Hair follicle dermal papilla cell (primary cell): Measurements from ENCODE around the gene NDOR1. TPM values are rescaled to one million over a fixed set of nuclear protein-coding genes. Genes with fewer than 3 reads are reported as not detected.

Source experiments
- total RNA-seq: library from RNA; depleted of rRNA; stranded (reverse); fragments of >200 nt; gene quantifications from 2 replicates; pipeline ENCODE4 v1.2.3, GENCODE V29; 2012

NDOR1 gene
- 5.1 and 6.8 TPM in 2 replicates for total RNA-seq

GRCh38 chr9:137205126-137206069, at the start of gene NDOR1, which contains the start of gene TMEM203:
Gene NDOR1, plus strand, starts transcription at chr9:137205700. Its CDS starts 78 bp downstream, at chr9:137205778.
Gene TMEM203, minus strand, starts transcription at chr9:137205648. Its CDS starts 234 bp downstream, at chr9:137205414.

GRCh38 chr9:137169896-137170358, 35.6 kb upstream of the NDOR1 start, which contains the start of gene LRRC26:
Gene LRRC26, minus strand, starts transcription at chr9:137170051. Its CDS starts 108 bp downstream, at chr9:137169943.

GRCh38 chr9:137188490-137189296, 16.8 kb upstream of the NDOR1 start, which contains the start of the genes ANAPC2 and SSNA1:
Gene ANAPC2, minus strand, starts transcription at chr9:137188560. Its CDS starts 28 bp downstream, at chr9:137188532.
Gene SSNA1, plus strand, starts transcription at chr9:137188676. Its CDS starts 51 bp downstream, at chr9:137188727.

GRCh38 chr9:137200311-137201204, 4.9 kb upstream of the NDOR1 start, which contains the start of gene TPRN:
Gene TPRN, minus strand, starts transcription at chr9:137200741. Its CDS starts 30 bp downstream, at chr9:137200711.

GRCh38 chr9:137222190-137223077, 16.9 kb downstream of the NDOR1 start, which contains the start of gene RNF208:
Gene RNF208, minus strand, starts transcription at chr9:137222240. Its CDS starts 1,028 bp downstream, at chr9:137221212.

GRCh38 chr9:137224830-137225694, 19.6 kb downstream of the NDOR1 start, which contains the start of gene CYSRT1:
Gene CYSRT1, plus strand, starts transcription at chr9:137225174. Its CDS starts 448 bp downstream, at chr9:137225622.

GRCh38 chr9:137227054-137227852, 21.8 kb downstream of the NDOR1 start, which contains the start of gene RNF224:
Gene RNF224, plus strand, starts transcription at chr9:137227502. Its CDS starts 834 bp downstream, at chr9:137228336.

GRCh38 chr9:137230705-137231371, 25.3 kb downstream of the NDOR1 start, which contains the start of gene SLC34A3:
Gene SLC34A3, plus strand, starts transcription at chr9:137230901. Its CDS starts 802 bp downstream, at chr9:137231703.

GRCh38 chr9:137240841-137241489, 35.5 kb downstream of the NDOR1 start, which contains the start of gene TUBB4B:
Gene TUBB4B, plus strand, starts transcription at chr9:137241287. Its CDS starts 74 bp downstream, at chr9:137241361.

GRCh38 chr9:137251194-137251461, 45.6 kb downstream of the NDOR1 start, which contains the start of gene STPG3:
Gene STPG3, plus strand, starts transcription at chr9:137251286. Its CDS starts 1 bp downstream, at chr9:137251287.

GRCh38 chr9:137254624-137255447, 49.3 kb downstream of the NDOR1 start, which contains the start of gene NELFB:
Gene NELFB, plus strand, starts transcription at chr9:137255327.

